GM23338 (cell line): Measurements from ENCODE around the gene PRRC2A. TPM values are rescaled to one million over a fixed set of nuclear protein-coding genes. Genes with fewer than 3 reads are reported as not detected.

Experiments
- ATAC-seq: fragments of 200-7000 bp; cut with Tn5 transposase; 3 replicates; pipeline ENCODE4 v1.9.1; 2020
- DNase-seq: peaks from one replicate; pipeline ENCODE4 v3.0.0-alpha.2; 2015; ENCODE audit warnings: low spot score
- H2AFZ ChIP-seq: fragments of 200-600 bp; sonication (generic); 2 replicates; pipeline ENCODE4 v1.8.0; 2016; ENCODE audit warnings: antibody characterized with exemption, mild to moderate bottlenecking, moderate library complexity
- H3F3A ChIP-seq: fragments of 200-600 bp; sonication (generic); replicated peaks from 2 replicates; pipeline ENCODE4 v1.8.0; 2017; ENCODE audit warnings: antibody characterized with exemption, mixed run types, low read depth
- H3K27ac ChIP-seq: fragments of 200-600 bp; sonication (generic); 2 replicates; pipeline ENCODE4 v1.6.1; 2016; ENCODE audit warnings: low read depth
- H3K27me3 ChIP-seq: fragments of 200-600 bp; sonication (generic); 2 replicates; pipeline ENCODE4 v1.8.0; 2016; ENCODE audit warnings: mild to moderate bottlenecking, mixed run types, moderate library complexity; ENCODE audit not compliant: insufficient read depth
- H3K36me3 ChIP-seq: fragments of 200-600 bp; sonication (generic); 2 replicates; pipeline ENCODE4 v1.8.0; 2016; ENCODE audit warnings: mild to moderate bottlenecking; ENCODE audit not compliant: insufficient read depth
- H3K4me1 ChIP-seq: fragments of 200-600 bp; sonication (generic); 2 replicates; pipeline ENCODE4 v1.8.0; 2016; ENCODE audit warnings: mild to moderate bottlenecking, moderate library complexity; ENCODE audit not compliant: insufficient read depth
- H3K4me2 ChIP-seq: fragments of 200-600 bp; sonication (generic); 2 replicates; pipeline ENCODE4 v1.7.1; 2017; ENCODE audit warnings: mixed run types
- H3K4me3 ChIP-seq: fragments of 200-600 bp; sonication (generic); 2 replicates; pipeline ENCODE4 v1.6.1; 2016; ENCODE audit warnings: mixed run types
- H3K79me2 ChIP-seq: fragments of 200-600 bp; sonication (generic); replicated peaks from 2 replicates; pipeline ENCODE4 v1.8.0; 2017; ENCODE audit warnings: mild to moderate bottlenecking; ENCODE audit not compliant: insufficient read depth
- H3K9me2 ChIP-seq: fragments of 200-600 bp; sonication (generic); 2 replicates; pipeline ENCODE4 v1.8.0; 2017; ENCODE audit not compliant: insufficient read depth
- H4K20me1 ChIP-seq: fragments of 200-600 bp; sonication (generic); replicated peaks from 2 replicates; pipeline ENCODE4 v1.8.0; 2017; ENCODE audit warnings: mild to moderate bottlenecking; ENCODE audit not compliant: insufficient read depth
- H3K27ac Mint-ChIP-seq: 2 replicates; pipeline ENCODE4 v1.8.0; 2020; ENCODE audit warnings: inconsistent platforms, mild to moderate bottlenecking, moderate library complexity, mixed read lengths
- H3K27me3 Mint-ChIP-seq: 3 replicates; pipeline ENCODE4 v1.8.0; 2022; ENCODE audit warnings: low read depth, mild to moderate bottlenecking, moderate library complexity, mixed read lengths, inconsistent platforms; ENCODE audit not compliant: insufficient read depth, poor library complexity
- H3K36me3 Mint-ChIP-seq: 3 replicates; pipeline ENCODE4 v1.8.0; 2021; ENCODE audit warnings: low read depth, mild to moderate bottlenecking, inconsistent platforms, moderate library complexity, mixed read lengths
- H3K4me1 Mint-ChIP-seq: 3 replicates; pipeline ENCODE4 v1.8.0; 2020; ENCODE audit warnings: mild to moderate bottlenecking, inconsistent platforms, mixed read lengths
- H3K4me3 Mint-ChIP-seq: 3 replicates; pipeline ENCODE4 v1.8.0; 2021; ENCODE audit warnings: moderate library complexity, mild to moderate bottlenecking, inconsistent platforms, mixed read lengths
- H3K9me3 Mint-ChIP-seq: 3 replicates; pipeline ENCODE4 v1.8.0; 2020; ENCODE audit warnings: moderate library complexity, mild to moderate bottlenecking, inconsistent platforms, mixed read lengths
- CREB1 ChIP-seq: fragments of 250-450 bp; sonication (Bioruptor Pico); IDR thresholded peaks from 2 replicates; pipeline ENCODE4 v1.5.0; 2020; ENCODE audit warnings: low read depth, mild to moderate bottlenecking, moderate library complexity
- CTCF ChIP-seq, 2 experiments: fragments of 200-600 bp in 1 of 2; sonication (generic) in 1 of 2; conservative IDR thresholded peaks; 2 replicates each; pipeline versions ENCODE4 v1.5.1 to v1.6.1; 2016 to 2017; ENCODE audit warnings: antibody characterized with exemption in 2 of 2, low read depth in 2 of 2, mild to moderate bottlenecking in 2 of 2, moderate library complexity in 1 of 2
- ETS1 ChIP-seq: IDR thresholded peaks from 2 replicates; pipeline ENCODE4 v1.6.1; 2016; ENCODE audit warnings: antibody characterized with exemption
- EZH2 ChIP-seq: fragments of 200-600 bp; sonication (generic); IDR thresholded peaks from one replicate; pipeline ENCODE4 v1.8.0; 2017; ENCODE audit warnings: antibody characterized with exemption, mild to moderate bottlenecking, low read depth; ENCODE audit not compliant: unreplicated experiment
- EZH2phosphoT487 ChIP-seq: fragments of 200-600 bp; sonication (generic); IDR thresholded peaks from one replicate; pipeline ENCODE4 v1.8.1; 2018; ENCODE audit warnings: antibody characterized with exemption; ENCODE audit not compliant: unreplicated experiment
- JUNB ChIP-seq: IDR thresholded peaks from one replicate; pipeline ENCODE4 v1.6.1; 2016; ENCODE audit warnings: antibody characterized with exemption; ENCODE audit not compliant: unreplicated experiment
- NANOG ChIP-seq: IDR thresholded peaks from 2 replicates; pipeline ENCODE4 v1.6.1; 2016; ENCODE audit warnings: antibody characterized with exemption, borderline replicate concordance
- POLR2AphosphoS5 ChIP-seq: IDR thresholded peaks from 2 replicates; pipeline ENCODE4 v1.6.1; 2016; ENCODE audit warnings: antibody characterized with exemption, low read depth
- ZNF114 ChIP-seq: fragments of 250-450 bp; sonication (Bioruptor Pico); IDR thresholded peaks from 2 replicates; pipeline ENCODE4 v1.5.0; 2020; ENCODE audit warnings: mild to moderate bottlenecking, moderate library complexity
- ZNF331 ChIP-seq: fragments of 250-450 bp; sonication (Bioruptor Pico); IDR thresholded peaks from 2 replicates; pipeline ENCODE4 v1.5.0; 2020; ENCODE audit warnings: low read depth, mild to moderate bottlenecking, moderate library complexity
- ZNF462 ChIP-seq: fragments of 250-450 bp; sonication (Bioruptor Pico); IDR thresholded peaks from 2 replicates; pipeline ENCODE4 v1.5.0; 2020; ENCODE audit warnings: mild to moderate bottlenecking, moderate library complexity
- polyA plus RNA-seq: library from polyadenylated mRNA; unstranded; fragments of >200 nt; fragmentation: Nextera tagmentation; extraction: Ambion mirVana; gene quantifications from 2 replicates; pipeline ENCODE4 v1.2.1, GENCODE V29; 2016
- total RNA-seq: library from RNA; depleted of rRNA; stranded (reverse); fragments of >200 nt; shearing (Covaris generic); gene quantifications from 2 replicates; pipeline ENCODE4 v1.2.3, GENCODE V29; 2014

Gene PRRC2A
- total and polyA plus RNA-seq, 2 experiments from 2014 or later = 213 to 273 TPM

- TF ChIP-seq CTCF (conservative IDR thresholded peaks at IDR 0.05; ENCODE audit: low read depth in 2 of 2) (no peak), ZNF114 (CRISPR knock-in tag) (no peak), JUNB (no peak), ETS1 (no peak)
These were observed 13.2 kb upstream of the PRRC2A start (continued) for GRCh38 chr6:31607317-31607716.

- Histone ChIP-seq H3F3A (no peaks in the 10 kb centered on the region), H3K27ac (no peak overlapping the region), H3K36me3 (no peaks in the 10 kb centered on the region), H3K4me3 (no peak overlapping the region), H3K27me3 (no peaks in the 10 kb centered on the region), H2AFZ (peak overlapping the region; percentile 13; the same call in 1 of the 2 replicates), H3K9me2 (no peaks in the 10 kb centered on the region), H3K79me2 (no peaks in the 10 kb centered on the region), H3K4me2 (no peak overlapping the region), H3K4me1 (peaks cover 8% of the 10 kb centered on the region), H4K20me1 (no peaks in the 10 kb centered on the region)
- H3K4me3 Mint-ChIP-seq = no peak overlapping the region
- peaks cover 11% of the 10 kb centered on the region for H3K4me1 Mint-ChIP-seq
- H3K27me3 Mint-ChIP-seq = peaks cover 9% of the 10 kb centered on the region
- H3K9me3 Mint-ChIP-seq = no peaks in the 10 kb centered on the region
- no peaks in the 10 kb centered on the region for H3K36me3 Mint-ChIP-seq
- no peak for ATAC-seq
- H3K27ac Mint-ChIP-seq = no peak overlapping the region
- no peak for DNase-seq
- TF ChIP-seq JUNB (no peak), EZH2phosphoT487 (no peak), ZNF462 (CRISPR knock-in tag) (no peak), CREB1 (CRISPR knock-in tag) (no peak), EZH2 (no peak), POLR2AphosphoS5 (no peak), CTCF (conservative IDR thresholded peaks at IDR 0.05; ENCODE audit: low read depth in 2 of 2) (no peak), ZNF331 (no peak), NANOG (no peak)
These were observed 10.8 kb upstream of the PRRC2A start for GRCh38 chr6:31609519-31610406.
